Astrocyte (in vitro differentiated cells and primary cell): ENCODE measurements around the gene SULT6B1. TPM values are rescaled to one million over a fixed set of nuclear protein-coding genes. Genes with fewer than 3 reads are reported as not detected.

Source experiments
- DNase-seq: peaks from one replicate; pipeline ENCODE4 v3.0.0-alpha.2; 2010; ENCODE audit warnings: low read depth
- FAIRE-seq: peaks from 2 replicates; lab custom pipeline; 2011; peaks lifted over from hg19 to GRCh38; lab: Jason Lieb, UNC
- H2AFZ ChIP-seq: 2 replicates; pipeline ENCODE4 v1.6.0; 2012; ENCODE audit warnings: low read depth, low read length, inconsistent platforms
- H3K27ac ChIP-seq: 2 replicates; pipeline ENCODE4 v1.5.1; 2011; ENCODE audit warnings: low read depth, low read length, inconsistent platforms
- H3K27me3 ChIP-seq: 2 replicates; pipeline ENCODE4 v1.6.0; 2011; ENCODE audit warnings: low read length, inconsistent platforms; ENCODE audit not compliant: insufficient read depth
- H3K36me3 ChIP-seq: 2 replicates; pipeline ENCODE4 v1.5.1; 2011; ENCODE audit warnings: low read length, inconsistent platforms; ENCODE audit not compliant: insufficient read depth
- H3K4me1 ChIP-seq: 2 replicates; pipeline ENCODE4 v1.5.1; 2011; ENCODE audit warnings: low read length, inconsistent platforms; ENCODE audit not compliant: insufficient read depth
- H3K4me2 ChIP-seq: 2 replicates; pipeline ENCODE4 v1.6.0; 2012; ENCODE audit warnings: low read length, inconsistent platforms
- H3K4me3 ChIP-seq: 2 replicates; pipeline ENCODE4 v1.5.1; 2011; ENCODE audit warnings: low read depth, mild to moderate bottlenecking, low read length, inconsistent platforms; ENCODE audit not compliant: insufficient read depth
- H3K79me2 ChIP-seq: 2 replicates; pipeline ENCODE4 v1.6.0; 2012; ENCODE audit warnings: mild to moderate bottlenecking, low read length, inconsistent platforms; ENCODE audit not compliant: insufficient read depth
- H3K9ac ChIP-seq: 2 replicates; pipeline ENCODE4 v1.6.0; 2012; ENCODE audit warnings: mild to moderate bottlenecking, low read length, inconsistent platforms
- H3K9me3 ChIP-seq: 2 replicates; pipeline ENCODE4 v1.5.1; 2012; ENCODE audit warnings: low read depth, mild to moderate bottlenecking, low read length, inconsistent platforms; ENCODE audit not compliant: insufficient read depth
- H4K20me1 ChIP-seq: 2 replicates; pipeline ENCODE4 v1.6.0; 2012; ENCODE audit warnings: low read length, inconsistent platforms; ENCODE audit not compliant: insufficient read depth
- H3K27ac Mint-ChIP-seq: one replicate; pipeline ENCODE4 v1.8.0; 2021; ENCODE audit warnings: mild to moderate bottlenecking, mixed read lengths; ENCODE audit not compliant: unreplicated experiment
- H3K27me3 Mint-ChIP-seq: one replicate; pipeline ENCODE4 v1.8.0; 2021; ENCODE audit warnings: low read depth, mixed read lengths; ENCODE audit not compliant: unreplicated experiment
- H3K36me3 Mint-ChIP-seq: one replicate; pipeline ENCODE4 v1.8.0; 2021; ENCODE audit warnings: low read depth, mixed read lengths; ENCODE audit not compliant: unreplicated experiment
- H3K4me1 Mint-ChIP-seq: one replicate; pipeline ENCODE4 v1.8.0; 2021; ENCODE audit warnings: low read depth, mixed read lengths; ENCODE audit not compliant: unreplicated experiment
- H3K4me3 Mint-ChIP-seq: one replicate; pipeline ENCODE4 v1.8.0; 2021; ENCODE audit warnings: mild to moderate bottlenecking, moderate library complexity, mixed read lengths; ENCODE audit not compliant: unreplicated experiment
- H3K9me3 Mint-ChIP-seq: one replicate; pipeline ENCODE4 v1.8.0; 2021; ENCODE audit warnings: mild to moderate bottlenecking, mixed read lengths; ENCODE audit not compliant: unreplicated experiment
- EZH2 ChIP-seq: IDR thresholded peaks from 2 replicates; pipeline ENCODE4 v1.6.1; 2012; ENCODE audit warnings: mild to moderate bottlenecking, low read length, inconsistent platforms; ENCODE audit not compliant: insufficient read depth
- total RNA-seq: library from RNA; stranded (reverse); gene quantifications from 2 replicates; pipeline ENCODE4 v1.2.1, GENCODE V29; 2021
- TF ChIP-seq, protein P1 (sequence below): IDR thresholded peaks from 2 replicates; pipeline ENCODE4 v1.5.1; 2011; ENCODE audit warnings: low read depth, mild to moderate bottlenecking, inconsistent platforms, low read length, moderate library complexity; ENCODE audit not compliant: insufficient read depth

Gene SULT6B1
- total RNA-seq, 1 donor from 2014 or later = not detected

DNA sequence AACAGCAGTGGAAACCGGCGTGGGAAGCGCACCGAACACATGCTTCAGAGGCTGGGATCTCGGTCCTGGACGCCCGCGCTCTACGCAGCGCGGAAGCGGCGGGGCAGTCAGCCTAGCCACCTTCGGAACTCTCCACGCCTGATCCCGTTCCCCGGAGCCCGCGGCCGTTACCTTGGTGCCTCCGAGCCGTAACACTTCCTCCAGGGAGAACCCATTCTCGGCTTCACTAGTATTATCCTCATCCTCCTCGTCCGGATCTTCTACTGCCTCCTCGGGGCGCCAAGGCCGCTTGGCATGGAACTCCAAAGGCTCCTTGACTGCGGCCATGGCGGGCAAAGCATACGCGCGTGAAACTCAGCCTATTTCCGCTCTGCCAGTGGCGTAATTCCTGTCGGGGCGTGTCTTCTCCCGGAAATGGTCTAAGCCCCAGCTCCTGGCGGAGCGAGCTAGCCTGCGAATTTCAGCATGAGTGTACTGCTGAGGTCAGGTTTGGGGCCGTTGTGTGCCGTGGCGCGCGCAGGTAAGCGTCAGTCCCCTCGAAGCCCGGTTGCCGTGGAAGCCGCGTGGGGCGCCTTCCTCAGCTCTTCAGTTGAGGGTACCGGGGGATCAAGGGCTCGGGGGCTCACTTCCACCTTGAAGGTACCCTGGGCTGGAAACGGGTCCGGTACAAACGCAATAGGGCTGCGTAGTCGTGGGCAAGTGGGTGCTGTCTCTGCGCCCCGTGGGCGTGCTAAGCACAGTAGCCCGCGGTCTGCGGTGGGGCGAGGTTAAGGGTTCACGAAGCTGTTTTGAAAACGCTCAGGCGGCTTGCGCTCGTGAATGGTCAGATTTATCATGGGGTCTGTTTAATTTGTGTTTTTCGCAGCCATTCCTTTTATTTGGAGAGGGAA lies 43.0 kb upstream of the SULT6B1 start, which contains the start of the genes CEBPZ and NDUFAF7:
CEBPZ (minus strand) TSS at position 356 of the 890 bp plus-strand sequence; CDS start at position 327, 29 bp downstream.
NDUFAF7 (plus strand) TSS at position 418 of the 890 bp plus-strand sequence; CDS start at position 466, 48 bp downstream.
- Mint-ChIP-seq H3K27me3 (no peaks in the 10 kb centered on the region), H3K4me3 (no peak within 1 kb of the TSS), H3K4me1 (peaks cover 3% of the 10 kb centered on the region), H3K27ac (no peak within 1 kb of the TSS), H3K9me3 (no peaks in the 10 kb centered on the region), H3K36me3 (peaks cover 4% of the 10 kb centered on the region)
- peak; percentile 92 for DNase-seq
- peaks cover 88% of the 10 kb centered on the region for H3K79me2 ChIP-seq
- H3K9ac ChIP-seq = peak within 1 kb of the TSS; percentile 95
- peaks cover 23% of the 10 kb centered on the region for H3K4me1 ChIP-seq
- FAIRE-seq = no peak
- peak within 1 kb of the TSS; percentile 95 for H3K4me3 ChIP-seq
- H2AFZ ChIP-seq = peak within 1 kb of the TSS; percentile 85
- no peak for TF ChIP-seq EZH2
- TF ChIP-seq, protein P1, sequence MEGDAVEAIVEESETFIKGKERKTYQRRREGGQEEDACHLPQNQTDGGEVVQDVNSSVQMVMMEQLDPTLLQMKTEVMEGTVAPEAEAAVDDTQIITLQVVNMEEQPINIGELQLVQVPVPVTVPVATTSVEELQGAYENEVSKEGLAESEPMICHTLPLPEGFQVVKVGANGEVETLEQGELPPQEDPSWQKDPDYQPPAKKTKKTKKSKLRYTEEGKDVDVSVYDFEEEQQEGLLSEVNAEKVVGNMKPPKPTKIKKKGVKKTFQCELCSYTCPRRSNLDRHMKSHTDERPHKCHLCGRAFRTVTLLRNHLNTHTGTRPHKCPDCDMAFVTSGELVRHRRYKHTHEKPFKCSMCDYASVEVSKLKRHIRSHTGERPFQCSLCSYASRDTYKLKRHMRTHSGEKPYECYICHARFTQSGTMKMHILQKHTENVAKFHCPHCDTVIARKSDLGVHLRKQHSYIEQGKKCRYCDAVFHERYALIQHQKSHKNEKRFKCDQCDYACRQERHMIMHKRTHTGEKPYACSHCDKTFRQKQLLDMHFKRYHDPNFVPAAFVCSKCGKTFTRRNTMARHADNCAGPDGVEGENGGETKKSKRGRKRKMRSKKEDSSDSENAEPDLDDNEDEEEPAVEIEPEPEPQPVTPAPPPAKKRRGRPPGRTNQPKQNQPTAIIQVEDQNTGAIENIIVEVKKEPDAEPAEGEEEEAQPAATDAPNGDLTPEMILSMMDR = no peak
- peak within 1 kb of the TSS; percentile 96 for H3K27ac ChIP-seq
- H4K20me1 ChIP-seq = peaks cover 40% of the 10 kb centered on the region
- H3K4me2 ChIP-seq = peak within 1 kb of the TSS; percentile 92
- H3K27me3 ChIP-seq = no peaks in the 10 kb centered on the region
- no peaks in the 10 kb centered on the region for H3K9me3 ChIP-seq
- peaks cover 15% of the 10 kb centered on the region for H3K36me3 ChIP-seq

DNA sequence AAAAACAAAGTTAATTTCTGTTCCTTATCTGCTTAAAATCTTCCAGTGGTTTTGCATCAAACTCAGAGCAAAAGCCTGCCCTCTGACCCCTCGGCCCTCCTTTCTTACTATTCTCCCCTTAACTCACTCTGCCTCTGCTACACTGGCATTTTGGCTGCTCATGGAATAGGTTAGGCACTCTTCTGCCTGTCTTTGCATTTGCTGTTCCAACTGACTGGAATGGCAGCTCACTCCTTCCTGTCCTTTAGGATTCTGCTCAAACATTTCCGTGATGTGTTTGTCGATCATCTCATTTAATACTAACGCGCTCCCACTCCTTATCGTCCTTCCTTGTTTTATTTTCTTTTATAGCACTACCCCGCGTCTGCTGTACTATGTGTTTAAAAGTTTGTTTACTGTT lies 42.1 kb upstream of the SULT6B1 start:
- Histone ChIP-seq H2AFZ (no peak overlapping the region), H3K27ac (peak overlapping the region; percentile 96), H3K9ac (peak overlapping the region; percentile 95), H3K79me2 (peaks cover 92% of the 10 kb centered on the region), H4K20me1 (peaks cover 45% of the 10 kb centered on the region), H3K4me2 (peak overlapping the region; percentile 92), H3K4me3 (peak overlapping the region; percentile 95), H3K27me3 (no peaks in the 10 kb centered on the region), H3K36me3 (peaks cover 19% of the 10 kb centered on the region), H3K9me3 (no peaks in the 10 kb centered on the region), H3K4me1 (peaks cover 23% of the 10 kb centered on the region)
- TF ChIP-seq, protein P1 = no peak
- no peak for TF ChIP-seq EZH2
- Mint-ChIP-seq H3K9me3 (no peaks in the 10 kb centered on the region), H3K4me1 (peaks cover 7% of the 10 kb centered on the region), H3K36me3 (no peaks in the 10 kb centered on the region), H3K4me3 (no peak overlapping the region), H3K27me3 (no peaks in the 10 kb centered on the region), H3K27ac (no peak overlapping the region)
- DNase-seq (peak; percentile 12), FAIRE-seq (no peak)
